SU-DHL-6 (cell line): ENCODE results near the gene MAML1.
"Not testable (repeated sequence)": the region's sequence is repeated elsewhere in the genome, so short reads cannot be mapped to it uniquely, and the experiment has no call there.

ENCODE experiments used
- H2AFZ ChIP-seq: fragments of 200-600 bp; sonication (generic); 2 replicates; pipeline ENCODE4 v1.6.1; 2014; ENCODE audit warnings: low read depth, mild to moderate bottlenecking, moderate library complexity, mixed read lengths, antibody characterized with exemption, low read length; ENCODE audit not compliant: severe bottlenecking
- H3F3A ChIP-seq: fragments of 200-600 bp; shearing (Covaris generic); 2 replicates; pipeline ENCODE4 v1.6.0; 2016; ENCODE audit warnings: antibody characterized with exemption, mild to moderate bottlenecking; ENCODE audit not compliant: insufficient read depth
- H3K27ac ChIP-seq: fragments of 200-600 bp; sonication (generic); 2 replicates; pipeline ENCODE4 v1.5.1; 2016; ENCODE audit warnings: low read depth, mild to moderate bottlenecking, low read length, moderate library complexity, mixed read lengths
- H3K27me3 ChIP-seq: fragments of 200-600 bp; sonication (generic), shearing (Covaris generic); 2 replicates; pipeline ENCODE4 v1.6.0; 2014; ENCODE audit warnings: mild to moderate bottlenecking, low read length
- H3K36me3 ChIP-seq: fragments of 200-600 bp; sonication (generic); 2 replicates; pipeline ENCODE4 v1.6.1; 2014; ENCODE audit warnings: mild to moderate bottlenecking, low read length, mixed read lengths
- H3K4me2 ChIP-seq: fragments of 300-600, 200-600 bp; shearing (Covaris generic), sonication (generic); 2 replicates; pipeline ENCODE4 v1.6.0; 2014; ENCODE audit warnings: low read length, low read depth, mild to moderate bottlenecking; ENCODE audit not compliant: poor library complexity, severe bottlenecking
- H3K4me3 ChIP-seq: fragments of 200-600 bp; sonication (generic); 2 replicates; pipeline ENCODE4 v1.5.1; 2014; ENCODE audit warnings: antibody characterized with exemption, low read length, mild to moderate bottlenecking, mixed read lengths; ENCODE audit not compliant: insufficient read depth, poor library complexity, severe bottlenecking
- H3K79me2 ChIP-seq: fragments of 200-600 bp; sonication (generic); 2 replicates; pipeline ENCODE4 v1.6.1; 2014; ENCODE audit warnings: mild to moderate bottlenecking, low read length, moderate library complexity; ENCODE audit not compliant: insufficient read depth
- H3K9ac ChIP-seq: fragments of 200-600 bp; sonication (generic); 2 replicates; pipeline ENCODE4 v1.7.0; 2014; ENCODE audit warnings: mild to moderate bottlenecking, low read length
- H3K9me2 ChIP-seq: fragments of 200-600 bp; sonication (generic); replicated peaks from 2 replicates; pipeline ENCODE4 v1.6.1; 2014; ENCODE audit warnings: low read length; ENCODE audit not compliant: insufficient read depth
- H3K9me3 ChIP-seq: fragments of 200-600 bp; sonication (generic); 2 replicates; pipeline ENCODE4 v1.6.1; 2014; ENCODE audit warnings: low read length, mixed read lengths; ENCODE audit not compliant: insufficient read depth
- H4K20me1 ChIP-seq: fragments of 200-600 bp; sonication (generic); 2 replicates; pipeline ENCODE4 v1.6.1; 2014; ENCODE audit warnings: low read depth, mild to moderate bottlenecking, antibody characterized with exemption, low read length, moderate library complexity, mixed read lengths
- EZH2phosphoT487 ChIP-seq: fragments of 200-600 bp; sonication (generic), shearing (Covaris generic); conservative IDR thresholded peaks from 2 replicates; pipeline ENCODE4 v1.6.1; 2018; ENCODE audit warnings: mild to moderate bottlenecking, antibody characterized with exemption, low read length, moderate library complexity, mixed read lengths
- TF ChIP-seq, protein P1 (sequence below): fragments of 200-600 bp; sonication (generic); IDR thresholded peaks from one replicate; pipeline ENCODE4 v1.5.1; 2017; ENCODE audit warnings: antibody characterized with exemption, mild to moderate bottlenecking, low read length, moderate library complexity; ENCODE audit not compliant: insufficient read depth, poor library complexity, severe bottlenecking

Gene MAML1

DNA sequence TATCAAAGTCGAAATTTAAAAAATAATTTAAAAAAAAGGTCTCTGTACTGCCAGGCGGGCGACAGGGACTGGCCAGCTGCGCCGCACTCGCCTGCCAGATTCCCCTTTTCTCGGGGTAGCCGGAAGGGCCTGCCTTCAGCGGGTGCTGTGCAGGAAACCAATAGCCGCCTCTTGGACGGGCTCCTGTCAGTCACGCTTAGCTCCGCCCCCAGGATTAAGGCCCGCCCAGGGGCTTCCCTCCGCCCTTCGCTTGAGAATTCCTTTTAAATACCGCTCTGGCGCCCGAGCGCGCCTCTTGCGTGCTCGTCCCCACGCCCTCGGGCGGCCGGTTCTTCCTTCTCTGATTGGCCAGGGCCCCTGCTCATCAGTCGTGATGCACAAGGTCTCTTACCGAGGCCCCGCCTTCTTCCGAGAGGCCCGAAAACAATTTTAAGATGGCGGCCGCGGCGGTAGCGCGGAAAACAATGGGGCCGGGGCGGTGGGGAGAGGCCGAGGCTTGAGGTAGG lies at the start of gene MAML1:
TSS of gene MAML1 (plus strand) at position 411 of the 506 bp plus-strand sequence. CDS start 291 bp downstream, outside the sequence.
- no peaks in the 10 kb centered on the region for H3K9me2 ChIP-seq
- H3K4me3 ChIP-seq = peak within 1 kb of the TSS; percentile 99
- peak within 1 kb of the TSS; percentile 79 for H2AFZ ChIP-seq
- H3K4me2 ChIP-seq = peak within 1 kb of the TSS; percentile 95
- H3F3A ChIP-seq = peaks cover 46% of the 10 kb centered on the region
- H4K20me1 ChIP-seq = peaks cover 3% of the 10 kb centered on the region; the same call in 1 of the 2 replicates
- no peaks in the 10 kb centered on the region for H3K9me3 ChIP-seq
- H3K36me3 ChIP-seq = peaks cover 33% of the 10 kb centered on the region
- no peaks in the 10 kb centered on the region for H3K27me3 ChIP-seq
- H3K9ac ChIP-seq = peak within 1 kb of the TSS; percentile 90
- peak within 1 kb of the TSS; percentile 71 for H3K27ac ChIP-seq
- H3K79me2 ChIP-seq = peaks cover 42% of the 10 kb centered on the region
- TF ChIP-seq, protein P1, sequence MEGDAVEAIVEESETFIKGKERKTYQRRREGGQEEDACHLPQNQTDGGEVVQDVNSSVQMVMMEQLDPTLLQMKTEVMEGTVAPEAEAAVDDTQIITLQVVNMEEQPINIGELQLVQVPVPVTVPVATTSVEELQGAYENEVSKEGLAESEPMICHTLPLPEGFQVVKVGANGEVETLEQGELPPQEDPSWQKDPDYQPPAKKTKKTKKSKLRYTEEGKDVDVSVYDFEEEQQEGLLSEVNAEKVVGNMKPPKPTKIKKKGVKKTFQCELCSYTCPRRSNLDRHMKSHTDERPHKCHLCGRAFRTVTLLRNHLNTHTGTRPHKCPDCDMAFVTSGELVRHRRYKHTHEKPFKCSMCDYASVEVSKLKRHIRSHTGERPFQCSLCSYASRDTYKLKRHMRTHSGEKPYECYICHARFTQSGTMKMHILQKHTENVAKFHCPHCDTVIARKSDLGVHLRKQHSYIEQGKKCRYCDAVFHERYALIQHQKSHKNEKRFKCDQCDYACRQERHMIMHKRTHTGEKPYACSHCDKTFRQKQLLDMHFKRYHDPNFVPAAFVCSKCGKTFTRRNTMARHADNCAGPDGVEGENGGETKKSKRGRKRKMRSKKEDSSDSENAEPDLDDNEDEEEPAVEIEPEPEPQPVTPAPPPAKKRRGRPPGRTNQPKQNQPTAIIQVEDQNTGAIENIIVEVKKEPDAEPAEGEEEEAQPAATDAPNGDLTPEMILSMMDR = no peak
- TF ChIP-seq EZH2phosphoT487 = no peak

GRCh38 chr5:179689212-179689611 lies 43.4 kb upstream of the MAML1 start:
- not testable (repeated sequence) for H3K4me2 ChIP-seq, H2AFZ ChIP-seq, H4K20me1 ChIP-seq, H3K9me2 ChIP-seq, H3K27me3 ChIP-seq, H3K9ac ChIP-seq, H3K9me3 ChIP-seq, H3K27ac ChIP-seq, H3K36me3 ChIP-seq, H3K79me2 ChIP-seq, H3F3A ChIP-seq, H3K4me3 ChIP-seq

DNA sequence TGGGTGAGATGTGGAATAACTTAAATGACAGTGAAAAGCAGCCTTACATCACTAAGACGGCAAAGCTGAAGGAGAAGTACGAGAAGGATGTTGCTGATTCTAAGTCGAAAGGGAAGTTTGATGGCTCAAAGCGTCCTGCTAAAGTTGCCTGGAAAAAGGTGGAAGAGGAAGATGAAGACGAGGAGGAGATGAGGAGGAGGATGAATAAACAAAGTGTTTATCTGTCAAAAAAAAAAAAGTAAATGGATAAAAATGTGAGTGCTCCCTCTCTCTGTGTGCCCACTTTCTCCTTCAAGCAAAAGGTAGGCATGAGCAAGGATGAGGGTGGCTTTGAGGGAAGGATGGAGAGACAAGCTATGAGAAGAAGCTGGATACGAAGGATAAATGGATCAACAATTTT lies 38.1 kb upstream of the MAML1 start:
- H4K20me1 ChIP-seq = no peaks in the 10 kb centered on the region; the same call in 1 of the 2 replicates
- no peaks in the 10 kb centered on the region for H3K27me3 ChIP-seq
- H3F3A ChIP-seq = peaks cover 9% of the 10 kb centered on the region; the same call in 1 of the 2 replicates
- no peaks in the 10 kb centered on the region for H3K9me2 ChIP-seq
- H3K4me3 ChIP-seq = no peak overlapping the region
- H3K4me2 ChIP-seq = no peak overlapping the region
- H3K9me3 ChIP-seq = no peaks in the 10 kb centered on the region
- H3K27ac ChIP-seq = no peak overlapping the region
- peaks cover 8% of the 10 kb centered on the region for H3K79me2 ChIP-seq
- TF ChIP-seq EZH2phosphoT487 = no peak
- TF ChIP-seq, protein P1 = no peak
- no peak overlapping the region for H2AFZ ChIP-seq
- no peaks in the 10 kb centered on the region for H3K36me3 ChIP-seq
- H3K9ac ChIP-seq = no peak overlapping the region

DNA sequence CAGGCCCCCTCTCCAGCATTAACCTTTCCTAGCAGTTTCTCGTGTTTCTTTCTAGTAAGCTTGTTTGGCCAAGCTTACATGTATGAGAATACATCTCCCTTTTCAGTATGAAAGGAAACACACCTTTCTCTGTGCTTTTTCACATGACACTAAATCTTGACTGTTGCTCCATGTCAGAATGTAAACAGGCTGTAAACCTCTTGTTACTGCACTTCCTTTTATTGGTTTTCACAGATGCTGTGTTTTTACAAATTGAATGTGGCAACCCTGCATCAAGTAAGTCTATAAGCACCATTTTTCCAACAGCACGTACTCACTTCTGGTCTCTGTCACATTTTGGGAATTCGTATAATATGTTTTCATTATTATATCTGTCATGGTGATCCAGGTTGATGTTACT lies 36.0 kb upstream of the MAML1 start:
- Histone ChIP-seq H4K20me1 (peaks cover 9% of the 10 kb centered on the region; the same call in 1 of the 2 replicates), H3F3A (peaks cover 9% of the 10 kb centered on the region; the same call in 1 of the 2 replicates), H3K4me2 (peak overlapping the region; percentile 94), H3K4me3 (no peak overlapping the region), H3K27me3 (no peaks in the 10 kb centered on the region), H3K79me2 (peaks cover 28% of the 10 kb centered on the region), H2AFZ (no peak overlapping the region), H3K9me3 (no peaks in the 10 kb centered on the region), H3K9me2 (no peaks in the 10 kb centered on the region), H3K36me3 (no peaks in the 10 kb centered on the region), H3K27ac (peak overlapping the region; percentile 31), H3K9ac (no peak overlapping the region)
- TF ChIP-seq, protein P1 = no peak
- TF ChIP-seq EZH2phosphoT487 = no peak
